CD14-positive monocyte (primary cell): ENCODE data around the gene R3HDM2. TPM values are rescaled to one million over a fixed set of nuclear protein-coding genes. Genes with fewer than 3 reads are reported as not detected.

Experiments
- DNase-seq, 3 donors: peaks; one replicate each; pipeline ENCODE4 v3.0.0-alpha.2; 2011 to 2022
- H2AFZ ChIP-seq: 2 replicates; pipeline ENCODE4 v1.6.0; 2012; ENCODE audit warnings: mild to moderate bottlenecking, low read depth, low read length, inconsistent platforms; ENCODE audit not compliant: insufficient read depth, poor library complexity, severe bottlenecking
- H3K27ac ChIP-seq, 2 donors: 1 replicate in 1 of 2; 2 replicates in 1 of 2; pipeline ENCODE4 v1.5.1; 2012 to 2013; ENCODE audit warnings: low read length in 2 of 2, control low read depth in 1 of 2, inconsistent platforms in 1 of 2, low read depth in 1 of 2, mild to moderate bottlenecking in 1 of 2
- H3K27me3 ChIP-seq, 2 donors: one replicate each; pipeline versions ENCODE4 v1.6.0 to v1.6.1; 2011 to 2013; ENCODE audit warnings: low read length in 2 of 2; ENCODE audit not compliant: control insufficient read depth in 2 of 2, insufficient read depth in 2 of 2
- H3K36me3 ChIP-seq, 2 donors: replicated peaks in 1 of 2; 1 replicate in 1 of 2; 2 replicates in 1 of 2; pipeline versions ENCODE4 v1.5.1 to v1.6.1; 2012 to 2013; ENCODE audit warnings: low read length in 2 of 2, control low read depth in 1 of 2, inconsistent platforms in 1 of 2, mild to moderate bottlenecking in 1 of 2; ENCODE audit not compliant: insufficient read depth in 2 of 2, control insufficient read depth in 1 of 2
- H3K4me1 ChIP-seq, 2 donors: 1 replicate in 1 of 2; 2 replicates in 1 of 2; pipeline versions ENCODE4 v1.5.1 to v1.6.1; 2012 to 2013; ENCODE audit warnings: low read length in 2 of 2, control low read depth in 1 of 2, inconsistent platforms in 1 of 2, mild to moderate bottlenecking in 1 of 2, moderate library complexity in 1 of 2; ENCODE audit not compliant: insufficient read depth in 2 of 2, control insufficient read depth in 1 of 2
- H3K4me2 ChIP-seq: replicated peaks from 2 replicates; pipeline ENCODE3; 2012; ENCODE audit warnings: low read length, moderate library complexity, mild to moderate bottlenecking; ENCODE audit not compliant: poor library complexity, severe bottlenecking; ENCODE audit errors: extremely low read depth
- H3K4me3 ChIP-seq, 3 experiments: fragments of 200-600 bp in 1 of 3; sonication (generic) in 1 of 3; replicated peaks in 1 of 3; 1 replicate in 2 of 3; 2 replicates in 1 of 3; pipeline ENCODE4 v1.5.1; 2011 to 2013; ENCODE audit warnings: low read length in 3 of 3, mild to moderate bottlenecking in 3 of 3, control low read depth in 2 of 3, low read depth in 2 of 3, inconsistent platforms in 1 of 3, moderate library complexity in 1 of 3
- H3K79me2 ChIP-seq: 2 replicates; pipeline ENCODE4 v1.6.0; 2012; ENCODE audit warnings: mild to moderate bottlenecking, control low read depth, inconsistent platforms, low read length, moderate library complexity; ENCODE audit not compliant: insufficient read depth
- H3K9ac ChIP-seq: 2 replicates; pipeline ENCODE4 v1.6.0; 2017; ENCODE audit warnings: low read length, mild to moderate bottlenecking; ENCODE audit not compliant: insufficient read depth, poor library complexity, severe bottlenecking
- H3K9me3 ChIP-seq, 2 donors: replicated peaks in 1 of 2; 1 replicate in 1 of 2; 2 replicates in 1 of 2; pipeline versions ENCODE4 v1.5.1 to v1.6.1; 2012 to 2013; ENCODE audit warnings: low read length in 2 of 2, control low read depth in 1 of 2; ENCODE audit not compliant: control insufficient read depth in 1 of 2, insufficient read depth in 1 of 2
- H4K20me1 ChIP-seq: 2 replicates; pipeline ENCODE4 v1.6.0; 2012; ENCODE audit warnings: mild to moderate bottlenecking, low read length, control low read depth, moderate library complexity; ENCODE audit not compliant: insufficient read depth
- H3K27ac Mint-ChIP-seq, 7 donors: one replicate each; pipeline ENCODE4 v1.8.0; 2020; ENCODE audit warnings: mild to moderate bottlenecking in 7 of 7, mixed read lengths in 7 of 7, moderate library complexity in 6 of 7, inconsistent platforms in 2 of 7
- H3K27me3 Mint-ChIP-seq, 3 donors: one replicate each; pipeline ENCODE4 v1.8.0; 2021 to 2022; ENCODE audit warnings: low read depth in 3 of 3, mild to moderate bottlenecking in 3 of 3, mixed read lengths in 3 of 3, moderate library complexity in 3 of 3, inconsistent platforms in 1 of 3
- H3K36me3 Mint-ChIP-seq, 2 donors: one replicate each; pipeline ENCODE4 v1.8.0; 2020; ENCODE audit warnings: mixed read lengths in 2 of 2, inconsistent platforms in 1 of 2, mild to moderate bottlenecking in 1 of 2
- H3K4me1 Mint-ChIP-seq: one replicate; pipeline ENCODE4 v1.8.0; 2020; ENCODE audit warnings: mild to moderate bottlenecking, mixed read lengths
- H3K4me3 Mint-ChIP-seq, 2 donors: one replicate each; pipeline ENCODE4 v1.8.0; 2020; ENCODE audit warnings: mild to moderate bottlenecking in 2 of 2, mixed read lengths in 2 of 2, moderate library complexity in 1 of 2
- H3K9me3 Mint-ChIP-seq, 7 donors: one replicate each; pipeline ENCODE4 v1.8.0; 2020 to 2022; ENCODE audit warnings: mixed read lengths in 7 of 7, mild to moderate bottlenecking in 6 of 7, moderate library complexity in 6 of 7, inconsistent platforms in 2 of 7
- CTCF ChIP-seq: fragments of 200-600 bp; IDR thresholded peaks from one replicate; pipeline ENCODE4 v1.8.0; 2022; ENCODE audit warnings: antibody characterized with exemption, mild to moderate bottlenecking
- WGBS: methylation state at CpG from one replicate; pipeline ENCODE4 v1.1.5; 2013; ENCODE audit warnings: missing lambda C conversion rate; ENCODE audit not compliant: insufficient coverage; 5-methylcytosine and 5-hydroxymethylcytosine counted together
- intact Hi-C, 2 donors: fragments of 100-400 bp; cut with micrococcal nuclease; formaldehyde crosslinking; loops; one replicate each; pipeline versions ENCODE4 v1.15.0 to v1.15.1; 2023
- polyA plus RNA-seq, 3 donors: library from polyadenylated mRNA; depleted of rRNA in 1 of 3; unstranded in 2 of 3; stranded (reverse) in 1 of 3; fragments of 300-500 nt in 2 of 3; fragments of >200 nt in 1 of 3; fragmentation: Illumina TruSeq in 2 of 3; gene quantifications; 1 replicate in 2 of 3; 2 replicates in 1 of 3; pipeline ENCODE4 v1.2.3, GENCODE V29; 2012 to 2021

The R3HDM2 gene
- polyA plus RNA-seq, 3 donors, result 4.2 to 69.4 (median 7.3) TPM

- H3K9ac ChIP-seq, result no peak overlapping the region
- intact Hi-C loops, result no loop called here
- peaks cover 40% of the 10 kb centered on the region for H3K4me1 Mint-ChIP-seq
- peaks cover 90 to 98% (median 93%) of the 10 kb centered on the region in 3 donors for H3K27me3 Mint-ChIP-seq
- H3K27me3 ChIP-seq, result peaks cover 87 to 95% of the 10 kb centered on the region in 2 donors
- H2AFZ ChIP-seq, result no peak overlapping the region
- peak overlapping the region in 2 of 7 donors; percentile 16 to 47 for H3K27ac Mint-ChIP-seq
- H3K79me2 ChIP-seq, result no peaks in the 10 kb centered on the region
- 7% methylated on average over 21 of the region's 24 CpGs for WGBS
- peaks cover 3 to 30% of the 10 kb centered on the region in 2 donors for H3K36me3 Mint-ChIP-seq
- H3K4me3 Mint-ChIP-seq, result peak overlapping the region in 1 of 2 donors; percentile 80
- H3K27ac ChIP-seq, result no peak overlapping the region
- no peak for DNase-seq
- H3K4me2 ChIP-seq, result no peak overlapping the region
- H3K4me3 ChIP-seq, result no peak overlapping the region
- no peaks in the 10 kb centered on the region for H3K36me3 ChIP-seq
- H3K9me3 Mint-ChIP-seq, result peaks cover 0 to 38% (median 12%) of the 10 kb centered on the region in 7 donors
- peaks cover 4% of the 10 kb centered on the region for H4K20me1 ChIP-seq
- no peak for TF ChIP-seq CTCF
- peaks cover 0 to 53% of the 10 kb centered on the region in 2 donors for H3K9me3 ChIP-seq
- H3K4me1 ChIP-seq, result peaks cover 20 to 30% of the 10 kb centered on the region in 2 donors
These were observed 209.5 kb downstream of the R3HDM2 start for GRCh38 chr12:57221169-57221917.

DNA sequence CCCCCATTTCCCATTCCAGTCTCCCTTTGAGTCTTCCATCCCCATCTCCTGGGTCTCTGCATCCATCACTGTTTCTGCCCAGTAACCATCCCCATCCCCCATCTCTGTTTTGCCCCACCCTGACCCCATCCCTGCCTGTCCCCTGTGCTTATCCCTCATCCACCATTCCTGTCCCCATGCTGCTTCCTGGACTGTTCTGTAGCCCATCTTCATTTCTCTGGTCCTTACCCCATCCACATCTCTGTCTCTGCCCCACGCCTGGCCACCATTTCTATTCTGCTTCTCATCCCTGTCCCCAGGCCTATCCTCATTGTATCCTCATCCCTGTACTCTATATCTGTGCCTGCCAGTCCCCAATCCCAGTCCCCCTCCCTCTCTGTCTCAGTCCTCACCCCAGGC lies 210.1 kb downstream of the R3HDM2 start:
- Histone ChIP-seq H3K9ac (no peak overlapping the region), H3K27ac (no peak overlapping the region), H3K27me3 (peaks cover 89 to 95% of the 10 kb centered on the region in 2 donors), H3K79me2 (no peaks in the 10 kb centered on the region), H3K4me1 (peaks cover 21 to 30% of the 10 kb centered on the region in 2 donors), H3K4me3 (no peak overlapping the region), H3K4me2 (no peak overlapping the region), H4K20me1 (peaks cover 7% of the 10 kb centered on the region), H3K9me3 (peaks cover 0 to 54% of the 10 kb centered on the region in 2 donors), H2AFZ (no peak overlapping the region), H3K36me3 (no peaks in the 10 kb centered on the region)
- TF ChIP-seq CTCF, result no peak
- H3K4me3 Mint-ChIP-seq, result peak overlapping the region in 1 of 2 donors; percentile 80
- DNase-seq, result no peak
- 69% methylated on average over 1 of the region's 1 CpG for WGBS
- H3K36me3 Mint-ChIP-seq, result peaks cover 3 to 28% of the 10 kb centered on the region in 2 donors
- peaks cover 89 to 98% (median 92%) of the 10 kb centered on the region in 3 donors for H3K27me3 Mint-ChIP-seq
- peaks cover 0 to 34% (median 12%) of the 10 kb centered on the region in 7 donors for H3K9me3 Mint-ChIP-seq
- H3K27ac Mint-ChIP-seq, result peak overlapping the region in 2 of 7 donors; percentile 16 to 47
- intact Hi-C loops, result no loop called here
- H3K4me1 Mint-ChIP-seq, result peaks cover 39% of the 10 kb centered on the region
